Lower leg skin (tissue), 3 donors: ENCODE measurements around the gene KRT81.

Experiments used
- POLR2A ChIP-seq, 2 donors: fragments of 450-650 bp; IDR thresholded peaks; one replicate each; pipeline ENCODE4 v1.6.1; 2016 to 2017; ENCODE audit warnings: antibody characterized with exemption in 2 of 2, mild to moderate bottlenecking in 1 of 2, moderate library complexity in 1 of 2
- TF ChIP-seq, protein P1 (sequence below), 3 donors: fragments of 450-650 bp; IDR thresholded peaks; one replicate each; pipeline ENCODE4 v1.5.1; 2016; ENCODE audit warnings: antibody characterized with exemption in 3 of 3, mild to moderate bottlenecking in 3 of 3, moderate library complexity in 2 of 3

DNA sequence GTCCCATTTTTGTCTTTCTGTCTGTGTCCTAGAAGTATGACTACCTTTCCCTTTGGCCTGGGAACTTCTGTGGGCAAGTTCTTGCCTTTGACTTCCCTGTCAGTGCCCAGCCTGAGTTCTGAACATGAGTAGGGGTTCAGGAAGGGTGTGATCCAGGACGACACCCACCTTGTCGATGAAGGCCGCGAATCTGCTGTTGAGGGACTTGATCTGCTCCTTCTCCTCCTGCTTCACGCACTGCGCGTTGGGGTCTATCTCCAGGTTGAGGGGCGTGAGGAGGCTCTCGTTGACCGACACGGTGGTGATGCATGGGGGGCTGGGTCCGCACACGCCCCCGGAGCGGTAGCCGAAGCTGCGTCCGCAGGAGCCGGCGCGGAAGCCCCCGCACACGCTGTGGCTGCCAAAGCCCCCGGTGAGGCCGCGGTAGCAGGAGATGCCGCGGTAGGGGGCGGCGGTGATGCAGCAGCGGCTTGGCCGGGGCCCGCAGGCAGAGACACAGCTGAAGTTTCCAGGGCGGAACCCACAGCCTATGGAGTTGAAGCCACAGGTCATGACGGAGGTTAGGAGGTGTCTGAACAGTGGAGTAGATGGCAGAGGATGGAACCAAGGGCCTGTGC is 29.6 kb upstream of the KRT81 start, which contains the start of gene KRT83:
- TF ChIP-seq, protein P1, sequence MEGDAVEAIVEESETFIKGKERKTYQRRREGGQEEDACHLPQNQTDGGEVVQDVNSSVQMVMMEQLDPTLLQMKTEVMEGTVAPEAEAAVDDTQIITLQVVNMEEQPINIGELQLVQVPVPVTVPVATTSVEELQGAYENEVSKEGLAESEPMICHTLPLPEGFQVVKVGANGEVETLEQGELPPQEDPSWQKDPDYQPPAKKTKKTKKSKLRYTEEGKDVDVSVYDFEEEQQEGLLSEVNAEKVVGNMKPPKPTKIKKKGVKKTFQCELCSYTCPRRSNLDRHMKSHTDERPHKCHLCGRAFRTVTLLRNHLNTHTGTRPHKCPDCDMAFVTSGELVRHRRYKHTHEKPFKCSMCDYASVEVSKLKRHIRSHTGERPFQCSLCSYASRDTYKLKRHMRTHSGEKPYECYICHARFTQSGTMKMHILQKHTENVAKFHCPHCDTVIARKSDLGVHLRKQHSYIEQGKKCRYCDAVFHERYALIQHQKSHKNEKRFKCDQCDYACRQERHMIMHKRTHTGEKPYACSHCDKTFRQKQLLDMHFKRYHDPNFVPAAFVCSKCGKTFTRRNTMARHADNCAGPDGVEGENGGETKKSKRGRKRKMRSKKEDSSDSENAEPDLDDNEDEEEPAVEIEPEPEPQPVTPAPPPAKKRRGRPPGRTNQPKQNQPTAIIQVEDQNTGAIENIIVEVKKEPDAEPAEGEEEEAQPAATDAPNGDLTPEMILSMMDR (IDR thresholded peaks at IDR 0.05), result no peak
- TF ChIP-seq POLR2A (IDR thresholded peaks at IDR 0.05), result no peak
